GM06990 (cell line): ENCODE results near the gene DNAH12.

Experiments used
- DNase-seq: peaks from one replicate; pipeline ENCODE4 v3.0.0-alpha.2; 2011; ENCODE audit not compliant: insufficient read length; ENCODE audit errors: extremely low read depth
- H3K27me3 ChIP-seq: replicated peaks from 2 replicates; pipeline ENCODE4 v1.6.0; 2011; ENCODE audit warnings: low read length; ENCODE audit not compliant: control insufficient read depth, insufficient read depth
- H3K36me3 ChIP-seq: 2 replicates; pipeline ENCODE4 v1.5.1; 2011; ENCODE audit warnings: low read length; ENCODE audit not compliant: control insufficient read depth, insufficient read depth
- H3K4me3 ChIP-seq: replicated peaks from 2 replicates; pipeline ENCODE4 v1.5.1; 2011; ENCODE audit warnings: low read depth, mild to moderate bottlenecking, control low read depth, low read length
- CTCF ChIP-seq: IDR thresholded peaks from 2 replicates; pipeline ENCODE4 v1.5.1; 2011; ENCODE audit warnings: low read length, control low read depth, mild to moderate bottlenecking, inconsistent platforms; ENCODE audit not compliant: insufficient read depth, poor library complexity, severe bottlenecking

The DNAH12 gene

GRCh38 chr3:57582474-57583168 lies 38.5 kb upstream of the DNAH12 start:
- no peak overlapping the region for H3K4me3 ChIP-seq
- TF ChIP-seq CTCF = peak; percentile 37
- no peak for DNase-seq
- H3K27me3 ChIP-seq = no peaks in the 10 kb centered on the region
- peaks cover 5% of the 10 kb centered on the region for H3K36me3 ChIP-seq

- no peak for DNase-seq
- no peak for TF ChIP-seq CTCF
- H3K4me3 ChIP-seq = no peak overlapping the region
- no peaks in the 10 kb centered on the region for H3K27me3 ChIP-seq
- peaks cover 8% of the 10 kb centered on the region for H3K36me3 ChIP-seq
Observed at GRCh38 chr3:57577801-57578200, 33.7 kb upstream of the DNAH12 start.

GRCh38 chr3:57575966-57576626 lies 32.0 kb upstream of the DNAH12 start:
- H3K36me3 ChIP-seq = peaks cover 8% of the 10 kb centered on the region
- no peak for TF ChIP-seq CTCF
- H3K4me3 ChIP-seq = no peak overlapping the region
- no peak for DNase-seq
- no peaks in the 10 kb centered on the region for H3K27me3 ChIP-seq

GRCh38 chr3:57572096-57572495 lies 28.0 kb upstream of the DNAH12 start:
- TF ChIP-seq CTCF = no peak
- no peak for DNase-seq
- H3K27me3 ChIP-seq = no peaks in the 10 kb centered on the region
- no peak overlapping the region for H3K4me3 ChIP-seq
- peaks cover 4% of the 10 kb centered on the region for H3K36me3 ChIP-seq

GRCh38 chr3:57570878-57571277 lies 26.7 kb upstream of the DNAH12 start:
- Histone ChIP-seq H3K4me3 (no peak overlapping the region), H3K36me3 (peaks cover 6% of the 10 kb centered on the region), H3K27me3 (no peaks in the 10 kb centered on the region)
- DNase-seq = no peak
- no peak for TF ChIP-seq CTCF
